Posterior vena cava (tissue), 2 donors: ENCODE results near the gene LTA4H. TPM values are rescaled to one million over a fixed set of nuclear protein-coding genes. Genes with fewer than 3 reads are reported as not detected.

Experiments
- DNase-seq: peaks from one replicate; pipeline ENCODE4 v3.0.0-alpha.2; 2020; ENCODE audit warnings: low spot score
- intact Hi-C, 2 donors: fragments of 100-400 bp; cut with DNase I; formaldehyde crosslinking; loops; one replicate each; pipeline versions ENCODE4 v1.14.1 to v1.14.2; 2022 to 2023
- total RNA-seq, 2 donors: library from RNA; stranded (reverse); fragmentation: NEBNext Ultra II Directional; extraction: Animal tissue kit (Norgen Biotek cat#: 25700); gene quantifications; one replicate each; pipeline ENCODE4 v1.2.1, GENCODE V29; 2021
- donor health status: DM: yes; HTN: yes; CAD: no.
- donor health status: DM: yes; HTN: yes; CAD: no.

Gene LTA4H
- total RNA-seq, 2 donors from 2014 or later: 38.2 to 38.4 TPM

GRCh38 chr12:96044017-96044942 is 8.9 kb upstream of the LTA4H start:
- intact Hi-C loops: no loop called here
- no peak for DNase-seq

- no peak for DNase-seq
- intact Hi-C loops: no loop called here
These were observed 5.8 kb upstream of the LTA4H start for GRCh38 chr12:96041181-96041580.

- intact Hi-C loops: no loop called here
- DNase-seq: no peak
These were observed 5.1 kb upstream of the LTA4H start for GRCh38 chr12:96040305-96041133.

- intact Hi-C loops: no loop called here
- no peak for DNase-seq
These were observed 4.1 kb upstream of the LTA4H start for GRCh38 chr12:96039516-96039915.

GRCh38 chr12:96036765-96037455 is 1.5 kb upstream of the LTA4H start:
- intact Hi-C loops: no loop called here
- no peak for DNase-seq

GRCh38 chr12:96034621-96035282 is 635 bp downstream of the LTA4H start:
- intact Hi-C loops: no loop called here

GRCh38 chr12:96033549-96034389 is 1.6 kb downstream of the LTA4H start:
- intact Hi-C loops: no loop called here
- no peak for DNase-seq

More at GRCh38 chr12:96034621-96035282, 635 bp downstream of the LTA4H start:
- DNase-seq: no peak

GRCh38 chr12:96029826-96030225 is 5.6 kb downstream of the LTA4H start:
- no peak for DNase-seq
- intact Hi-C loops: no loop called here

GRCh38 chr12:96028538-96028937 is 6.8 kb downstream of the LTA4H start:
- DNase-seq: no peak
- intact Hi-C loops: no loop called here

GRCh38 chr12:96026331-96026730 is 9.1 kb downstream of the LTA4H start:
- no peak for DNase-seq
- intact Hi-C loops: no loop called here

- no peak for DNase-seq
- intact Hi-C loops: no loop called here
These were observed 9.9 kb downstream of the LTA4H start for GRCh38 chr12:96025518-96025917.

- no peak for DNase-seq
- intact Hi-C loops: no loop called here
These were observed 14.9 kb downstream of the LTA4H start for GRCh38 chr12:96020314-96021003.

- intact Hi-C loops: no loop called here
- no peak for DNase-seq
These were observed 19.7 kb downstream of the LTA4H start for GRCh38 chr12:96015672-96016071.

- DNase-seq: no peak
- intact Hi-C loops: no loop called here
These were observed 20.3 kb downstream of the LTA4H start for GRCh38 chr12:96014943-96015599.

GRCh38 chr12:96007729-96008128 is 27.7 kb downstream of the LTA4H start:
- DNase-seq: no peak
- intact Hi-C loops: no loop called here

GRCh38 chr12:96006727-96007126 is 28.7 kb downstream of the LTA4H start:
- intact Hi-C loops: no loop called here
- DNase-seq: no peak

GRCh38 chr12:96000858-96001257 is 34.5 kb downstream of the LTA4H start:
- intact Hi-C loops: no loop called here
- DNase-seq: no peak
